Measurements from ENCODE around the gene TMEM100.

Gene TMEM100

GRCh38 chr17:55722742-55723487 is at the start of gene TMEM100:
TMEM100 (minus strand) TSS chr17:55722864; CDS start chr17:55721070, 1,794 bp downstream.
- no peak for DNase-seq (ENCODE audit: low spot score)

GRCh38 chr17:55772086-55772485 is 49.4 kb upstream of the TMEM100 start:
- DNase-seq (ENCODE audit: low spot score): no peak

- no peak for DNase-seq (ENCODE audit: low spot score)
These were observed 47.7 kb upstream of the TMEM100 start for GRCh38 chr17:55770196-55770870.

- DNase-seq (ENCODE audit: low spot score): no peak
These were observed 46.9 kb upstream of the TMEM100 start for GRCh38 chr17:55769625-55770000.

- no peak for DNase-seq (ENCODE audit: low spot score)
These were observed 46.4 kb upstream of the TMEM100 start for GRCh38 chr17:55768936-55769624.

GRCh38 chr17:55765472-55765871 is 42.8 kb upstream of the TMEM100 start:
- no peak for DNase-seq (ENCODE audit: low spot score)

GRCh38 chr17:55764610-55765009 is 41.9 kb upstream of the TMEM100 start:
- DNase-seq (ENCODE audit: low spot score): no peak

GRCh38 chr17:55763856-55764255 is 41.2 kb upstream of the TMEM100 start:
- no peak for DNase-seq (ENCODE audit: low spot score)

- DNase-seq (ENCODE audit: low spot score): no peak
These were observed 39.6 kb upstream of the TMEM100 start for GRCh38 chr17:55762086-55762858.

GRCh38 chr17:55760643-55761355 is 38.1 kb upstream of the TMEM100 start:
- DNase-seq (ENCODE audit: low spot score): no peak

GRCh38 chr17:55758171-55758570 is 35.5 kb upstream of the TMEM100 start:
- DNase-seq (ENCODE audit: low spot score): no peak

- DNase-seq (ENCODE audit: low spot score): no peak
These were observed 35.0 kb upstream of the TMEM100 start for GRCh38 chr17:55757659-55758058.

- no peak for DNase-seq (ENCODE audit: low spot score)
These were observed 34.0 kb upstream of the TMEM100 start for GRCh38 chr17:55756689-55757088.

- no peak for DNase-seq (ENCODE audit: low spot score)
These were observed 29.1 kb upstream of the TMEM100 start for GRCh38 chr17:55751720-55752250.

GRCh38 chr17:55750750-55751657 is 28.3 kb upstream of the TMEM100 start, which contains the start of gene PCTP:
PCTP (plus strand) TSS chr17:55751051; CDS start chr17:55751104, 53 bp downstream.
- DNase-seq (ENCODE audit: low spot score): peak; percentile 77

GRCh38 chr17:55749985-55750384 is 27.3 kb upstream of the TMEM100 start:
- DNase-seq (ENCODE audit: low spot score): no peak

- no peak for DNase-seq (ENCODE audit: low spot score)
These were observed 26.2 kb upstream of the TMEM100 start for GRCh38 chr17:55748841-55749240.

GRCh38 chr17:55747209-55747608 is 24.5 kb upstream of the TMEM100 start:
- DNase-seq (ENCODE audit: low spot score): no peak

- DNase-seq (ENCODE audit: low spot score): no peak
These were observed 23.8 kb upstream of the TMEM100 start for GRCh38 chr17:55746466-55746865.

GRCh38 chr17:55745258-55745657 is 22.6 kb upstream of the TMEM100 start:
- DNase-seq (ENCODE audit: low spot score): no peak

Measured in CD4-positive, alpha-beta T cell treated with Interleukin-2 at 100 ng/mL for 4 hours (primary cell).